ENCODE measurements around the gene INO80B.
"Not testable (repeated sequence)": the region's sequence is repeated elsewhere in the genome, so short reads cannot be mapped to it uniquely, and the experiment has no call there.

Gene INO80B

DNA sequence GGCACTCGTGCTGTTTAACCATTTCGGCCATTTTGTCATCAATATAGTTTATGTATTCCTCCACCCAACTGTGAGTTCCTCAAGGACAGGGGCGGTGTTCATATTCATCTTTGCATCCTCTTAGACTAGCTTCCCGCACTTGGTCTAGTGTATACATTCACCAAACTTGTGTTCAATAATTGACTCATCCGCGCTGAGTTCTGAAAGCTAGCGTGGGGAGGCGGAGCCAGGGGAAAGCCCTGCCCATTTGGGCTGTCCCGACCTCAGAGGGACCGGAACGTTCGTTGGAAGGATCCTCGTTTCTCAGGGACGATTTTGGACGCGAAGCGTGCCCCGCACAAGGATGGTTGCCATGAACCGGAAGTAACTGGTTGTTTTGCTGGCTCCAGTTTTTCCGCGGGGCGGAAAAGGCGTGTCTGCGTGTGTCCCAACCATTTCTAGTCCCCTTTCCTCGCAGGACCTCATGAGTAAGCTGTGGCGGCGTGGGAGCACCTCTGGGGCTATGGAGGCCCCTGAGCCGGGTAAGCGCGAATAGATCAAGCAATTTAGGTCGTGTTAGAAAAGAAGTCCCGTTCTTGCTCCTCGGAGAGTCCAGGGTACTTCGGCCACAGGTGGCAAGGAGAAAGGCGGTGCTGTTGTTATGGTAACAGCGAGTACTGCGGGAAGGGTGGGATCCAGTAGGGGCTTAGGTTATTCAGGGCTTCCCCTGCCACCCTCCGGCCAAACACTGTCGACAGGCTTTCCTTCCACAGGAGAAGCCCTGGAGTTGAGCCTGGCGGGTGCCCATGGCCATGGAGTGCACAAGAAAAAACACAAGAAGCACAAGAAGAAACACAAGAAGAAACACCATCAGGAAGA is at the start of gene INO80B:
Gene INO80B, plus strand, starts transcription at position 434 of the 858 bp plus-strand sequence. Its CDS starts 30 bp downstream, at position 464.
- peak; percentile 21 for DNase-seq

DNA sequence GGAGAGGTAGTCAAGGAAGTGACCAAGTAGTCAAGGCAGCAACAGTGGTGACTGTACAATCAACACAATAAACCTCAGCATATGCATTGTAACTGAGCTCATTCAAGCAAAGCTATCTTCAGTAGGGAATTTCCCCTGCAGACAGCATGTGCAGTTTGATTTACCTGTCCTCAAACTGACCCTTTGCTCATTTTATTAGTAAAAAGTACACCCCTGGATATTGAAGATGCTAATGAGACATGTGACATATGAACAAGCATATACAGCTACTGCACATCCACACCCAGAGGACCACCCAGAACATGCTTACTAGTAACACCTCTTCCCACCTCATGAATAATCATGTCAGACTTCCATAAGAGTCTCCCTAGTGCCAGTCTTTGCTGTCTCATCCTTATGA is 48.9 kb upstream of the INO80B start:
- DNase-seq: no peak

DNA sequence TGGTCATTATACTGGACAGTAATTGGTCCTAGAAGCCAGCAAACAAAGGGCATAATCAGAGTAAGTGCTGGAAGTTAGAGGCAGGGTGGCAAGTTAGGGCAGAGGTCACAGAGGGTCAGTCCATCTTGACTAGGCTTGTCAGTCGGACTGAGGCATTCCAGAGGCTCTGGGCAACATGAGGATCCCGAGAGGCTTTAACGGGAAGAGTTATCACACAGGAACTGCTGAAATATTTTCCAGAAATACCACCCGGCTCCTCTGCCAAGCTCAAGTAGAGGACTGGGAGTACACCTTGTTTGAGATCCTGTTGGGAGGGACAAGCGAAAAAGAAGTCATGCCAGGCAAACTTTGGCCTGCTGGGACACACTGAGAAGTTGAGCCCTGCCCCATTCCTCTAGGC is 47.2 kb upstream of the INO80B start:
- DNase-seq: no peak

DNA sequence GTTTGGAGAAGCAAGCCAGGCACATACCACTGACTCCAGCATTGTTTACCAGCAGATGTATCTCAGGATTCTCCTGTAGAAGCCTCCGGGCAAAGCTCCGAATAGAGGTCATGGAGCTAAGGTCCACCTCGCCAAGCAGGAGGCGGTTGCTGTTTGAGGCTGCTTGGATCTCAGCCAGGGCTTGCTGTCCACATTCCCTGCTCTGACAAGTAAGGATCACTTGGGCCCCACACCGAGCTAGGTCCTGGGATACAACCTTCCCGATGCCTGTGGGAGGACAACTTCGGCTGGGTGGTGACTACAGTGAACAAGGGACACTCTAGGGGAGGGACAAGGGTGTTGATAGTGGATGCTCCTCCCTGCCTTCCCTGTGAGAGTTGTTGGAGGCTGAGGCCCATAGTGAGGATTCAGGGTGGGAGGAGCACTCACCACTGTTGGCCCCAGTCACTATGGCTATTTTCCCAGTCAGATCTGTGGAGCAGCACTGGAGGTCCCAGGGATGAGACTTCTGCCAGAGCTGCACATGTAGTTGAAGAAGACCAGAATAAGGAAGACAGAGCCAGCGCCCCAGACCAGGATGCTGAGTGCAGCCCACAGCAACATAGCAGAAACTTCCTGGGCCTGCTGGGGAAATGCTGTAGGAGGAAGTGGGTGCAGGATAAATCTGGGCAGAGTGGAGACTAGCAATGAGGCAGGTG is 41.7 kb upstream of the INO80B start:
- DNase-seq: no peak

DNA sequence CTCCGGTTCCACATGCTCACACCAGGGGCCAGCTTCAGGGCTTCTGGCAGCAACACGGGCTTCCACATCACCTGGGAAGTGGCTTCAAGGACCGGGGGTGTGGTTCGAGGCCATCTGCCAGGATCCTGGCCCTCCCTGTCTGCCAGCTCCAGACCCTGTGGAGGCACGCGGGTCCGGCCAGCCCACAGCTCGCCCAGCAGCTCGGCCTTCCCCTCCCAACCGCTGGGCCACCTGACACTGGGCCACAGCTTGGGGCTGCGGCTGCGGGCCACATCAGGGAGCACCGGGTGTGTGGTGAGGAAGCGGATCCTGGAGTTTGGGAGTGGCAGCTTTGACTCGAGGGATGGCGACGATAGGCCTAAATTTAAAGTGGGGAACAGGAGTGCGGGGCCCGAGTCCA is 40.4 kb upstream of the INO80B start:
- DNase-seq: no peak

DNA sequence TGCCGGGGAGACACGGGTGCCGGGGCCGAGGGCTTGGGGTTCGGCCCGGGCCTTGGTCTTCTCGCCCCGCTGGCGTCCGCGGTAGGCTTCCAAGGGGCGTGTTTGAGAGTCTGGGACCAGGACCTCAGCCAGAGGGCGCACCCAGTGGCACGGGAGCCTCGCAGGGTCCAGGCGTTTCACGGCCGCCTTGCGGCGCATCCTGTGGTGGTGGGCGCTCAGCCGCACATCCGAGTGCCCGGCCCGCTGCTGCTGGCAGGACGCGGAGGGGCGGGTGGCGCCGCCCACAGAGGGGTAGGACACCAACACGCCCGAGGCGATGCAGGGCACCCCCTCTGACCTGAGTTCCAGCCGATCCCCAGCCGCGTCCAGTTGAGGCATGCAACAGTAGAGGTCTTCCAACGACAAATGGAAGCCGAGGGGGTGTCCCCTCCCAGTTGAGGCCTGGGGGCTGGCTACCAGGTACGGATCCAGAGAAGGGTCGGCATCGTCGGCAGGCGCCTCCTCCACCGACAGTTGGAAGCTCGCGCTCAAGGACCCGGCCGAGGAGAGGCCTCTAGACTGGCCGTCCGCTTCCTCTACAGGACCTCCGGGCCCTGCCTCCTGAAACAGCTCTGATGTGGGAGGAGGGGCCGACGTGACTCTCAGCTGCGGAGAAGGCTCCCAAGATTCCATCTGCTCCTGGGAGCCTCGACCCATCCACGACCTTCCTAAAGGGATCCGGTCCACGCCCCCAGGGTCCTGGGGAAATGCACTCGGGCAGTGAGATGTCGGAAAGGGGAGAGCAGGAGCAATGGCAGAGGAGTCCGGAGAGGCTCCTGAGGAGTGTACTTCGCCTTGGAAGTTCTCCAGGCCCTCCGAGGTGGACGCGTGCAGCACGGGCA is 39.8 kb upstream of the INO80B start:
- DNase-seq: no peak

DNA sequence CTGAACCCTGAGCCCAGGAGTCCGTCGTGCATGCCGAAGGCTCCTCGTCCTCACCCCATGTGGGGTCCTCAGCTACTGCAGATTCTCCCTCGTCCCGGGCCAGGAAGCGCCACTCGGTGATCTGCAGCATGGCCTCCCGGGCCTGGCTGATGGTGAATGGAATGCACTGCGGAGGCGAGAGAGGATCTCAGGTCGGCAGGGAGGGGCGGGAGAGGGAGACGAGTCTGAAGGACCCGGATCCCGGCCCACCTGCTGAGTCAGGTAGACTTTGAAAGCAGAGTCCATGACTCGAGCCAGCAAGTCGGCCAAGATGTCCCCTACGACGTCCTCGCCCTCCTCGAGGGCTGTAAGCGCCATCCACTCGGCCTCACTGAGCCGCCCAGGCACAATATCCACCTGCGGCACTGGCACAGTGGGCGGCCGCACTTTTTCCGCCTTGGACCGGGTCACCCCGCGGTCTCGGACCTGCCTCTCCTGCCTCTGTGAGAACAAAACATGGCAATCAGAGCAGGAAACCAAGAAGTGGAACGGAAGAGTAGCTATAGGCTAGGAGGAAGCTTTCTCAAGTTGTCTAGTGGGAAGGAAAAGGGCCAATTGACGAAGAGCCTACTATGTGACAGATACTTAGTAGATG is 39.0 kb upstream of the INO80B start:
- no peak for DNase-seq

DNA sequence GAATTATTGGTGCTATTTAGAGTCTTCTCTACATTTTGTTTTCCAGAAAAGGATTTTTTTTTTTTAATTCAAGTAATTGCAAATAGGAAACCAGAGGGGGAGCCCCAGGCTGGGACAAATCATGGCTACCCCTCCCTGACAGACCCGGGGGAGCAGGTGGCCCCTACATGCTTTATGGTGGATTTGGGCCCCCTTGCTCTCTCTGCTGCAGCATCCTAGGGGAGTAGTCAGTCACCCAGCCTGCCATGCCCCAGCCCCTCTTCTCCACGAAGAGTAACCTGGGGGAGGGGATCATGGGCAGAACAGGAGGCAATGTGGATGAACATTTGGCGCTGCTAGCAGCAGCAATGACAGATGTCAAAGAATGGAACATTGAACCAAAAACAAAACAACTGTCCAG is 38.1 kb upstream of the INO80B start:
- DNase-seq: no peak

DNA sequence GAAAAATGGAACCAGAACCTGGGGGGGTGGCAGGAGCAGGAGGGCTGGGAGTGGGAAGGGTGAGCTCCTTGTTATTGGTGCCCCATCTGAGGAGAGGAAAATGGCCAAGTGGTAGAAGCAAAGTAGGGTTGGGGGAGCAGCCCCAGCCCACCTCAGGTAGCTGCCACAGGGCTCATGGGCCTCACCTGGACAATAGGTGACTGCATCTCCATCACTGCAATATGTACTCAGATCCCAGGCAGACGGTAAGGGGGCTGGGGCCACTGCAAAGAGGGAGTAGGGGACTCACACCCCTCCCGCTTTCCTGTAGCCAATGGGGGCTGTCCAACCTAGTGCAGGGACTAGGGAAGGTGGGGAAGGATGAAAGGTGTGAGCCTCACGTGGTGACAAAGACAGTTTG is 37.7 kb upstream of the INO80B start:
- no peak for DNase-seq

DNA sequence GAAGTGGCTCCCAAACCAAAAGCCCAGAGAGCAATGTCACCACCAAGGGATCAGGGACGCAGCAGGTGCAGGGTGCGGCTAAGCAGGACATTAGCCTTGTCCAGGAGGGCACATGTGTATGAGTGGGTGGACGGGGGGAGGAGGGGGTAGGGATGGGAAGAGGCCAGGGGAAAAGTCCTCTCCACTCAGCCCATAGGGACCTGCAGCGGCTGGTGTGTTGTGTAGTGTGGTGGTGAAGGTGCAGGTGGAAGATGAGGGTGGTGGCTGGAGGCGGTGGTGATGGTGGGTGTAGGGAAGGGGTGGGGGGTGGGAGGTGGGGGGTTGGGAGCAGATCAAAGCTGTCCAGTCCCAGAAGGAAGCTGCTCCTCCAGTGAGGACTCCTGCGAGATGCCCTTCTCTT is 37.1 kb upstream of the INO80B start:
- DNase-seq: no peak

DNA sequence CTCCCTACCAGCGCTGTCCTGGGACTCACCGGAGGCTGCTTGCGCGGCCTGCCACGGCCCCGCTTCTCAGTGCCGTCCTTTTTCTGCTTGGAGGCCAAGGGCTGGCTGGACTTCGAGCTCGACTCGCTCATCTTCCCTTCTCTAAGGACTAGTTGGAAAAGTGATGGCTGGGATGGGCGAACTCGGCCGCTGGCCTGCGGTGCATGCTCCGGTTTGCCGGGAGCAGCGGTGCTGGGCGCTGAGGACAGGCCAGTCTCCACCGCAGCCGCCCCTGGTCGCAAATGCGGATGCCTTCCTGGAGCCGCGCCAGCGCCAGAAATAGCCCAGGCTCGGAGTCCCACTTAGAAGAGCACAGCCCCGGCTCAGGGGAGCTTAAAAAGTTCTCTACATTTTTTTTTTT is 36.6 kb upstream of the INO80B start:
- DNase-seq: no peak

DNA sequence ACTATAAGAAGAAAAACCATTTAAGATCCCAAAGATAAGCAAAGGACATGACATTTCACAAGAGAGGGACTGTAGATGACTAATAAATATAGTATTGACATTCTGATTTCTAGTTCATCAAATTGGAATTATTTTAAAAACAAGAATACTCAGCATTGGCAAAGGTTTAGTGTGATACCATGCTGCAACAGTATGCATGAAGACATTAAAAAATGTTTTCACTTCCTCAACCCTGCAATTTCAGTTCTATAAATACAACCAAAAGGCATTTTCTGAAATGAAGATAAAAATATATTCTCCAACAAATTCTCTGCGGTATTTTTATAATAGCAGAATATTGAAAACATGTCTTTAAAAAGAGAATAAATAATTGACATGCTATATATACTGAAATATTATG is 35.5 kb upstream of the INO80B start:
- DNase-seq: no peak

DNA sequence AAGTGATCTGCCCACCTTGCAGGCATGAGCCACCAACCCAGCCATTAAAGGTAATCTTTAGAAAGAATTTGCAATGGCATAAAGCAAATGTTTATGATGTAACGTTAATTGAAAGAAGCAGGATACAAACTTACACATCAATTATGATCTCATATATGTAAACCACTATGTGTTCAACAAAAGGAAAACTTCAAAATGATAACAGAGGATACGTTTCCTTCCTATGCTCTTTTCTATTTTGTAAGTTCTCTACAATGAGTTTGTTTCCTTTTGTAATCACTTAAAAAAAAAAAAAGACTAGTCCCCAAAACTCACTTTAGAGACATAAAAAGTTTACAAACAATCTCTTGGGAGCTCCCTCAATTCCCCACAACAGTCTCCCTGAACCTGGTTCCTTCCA is 34.9 kb upstream of the INO80B start:
- DNase-seq: no peak

DNA sequence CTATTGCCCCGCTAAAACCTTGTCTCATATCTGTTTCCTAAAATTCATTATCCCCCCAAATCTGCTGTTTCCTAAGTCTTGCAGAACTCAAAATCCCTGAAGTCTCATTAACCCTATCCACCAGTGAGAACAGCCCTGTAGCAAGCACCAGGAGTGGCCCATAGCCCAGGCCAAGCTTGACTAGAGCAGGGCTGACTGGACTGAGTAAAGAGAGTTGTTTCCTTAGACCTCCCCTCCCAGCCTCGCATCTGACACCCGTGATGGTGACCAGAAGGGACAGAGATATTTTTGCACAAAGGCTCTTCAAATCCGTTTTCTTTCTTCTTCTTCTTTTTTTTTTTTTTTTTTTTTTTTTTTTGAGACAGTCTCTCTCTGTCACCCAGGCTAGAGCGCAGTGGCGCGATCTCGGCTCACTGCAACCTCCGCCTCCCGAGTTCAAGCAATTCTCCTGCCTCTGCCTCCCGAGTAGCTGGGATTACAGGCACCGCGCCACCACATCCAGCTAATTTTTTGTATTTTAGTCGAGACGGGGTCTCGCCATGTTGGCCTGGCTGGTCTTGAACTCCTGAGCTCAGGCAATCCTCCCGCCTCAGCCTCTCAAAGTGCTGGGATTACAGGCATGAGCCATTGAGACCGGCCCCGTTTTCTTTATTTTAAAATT is 34.3 kb upstream of the INO80B start:
- DNase-seq: not testable (repeated sequence)

DNA sequence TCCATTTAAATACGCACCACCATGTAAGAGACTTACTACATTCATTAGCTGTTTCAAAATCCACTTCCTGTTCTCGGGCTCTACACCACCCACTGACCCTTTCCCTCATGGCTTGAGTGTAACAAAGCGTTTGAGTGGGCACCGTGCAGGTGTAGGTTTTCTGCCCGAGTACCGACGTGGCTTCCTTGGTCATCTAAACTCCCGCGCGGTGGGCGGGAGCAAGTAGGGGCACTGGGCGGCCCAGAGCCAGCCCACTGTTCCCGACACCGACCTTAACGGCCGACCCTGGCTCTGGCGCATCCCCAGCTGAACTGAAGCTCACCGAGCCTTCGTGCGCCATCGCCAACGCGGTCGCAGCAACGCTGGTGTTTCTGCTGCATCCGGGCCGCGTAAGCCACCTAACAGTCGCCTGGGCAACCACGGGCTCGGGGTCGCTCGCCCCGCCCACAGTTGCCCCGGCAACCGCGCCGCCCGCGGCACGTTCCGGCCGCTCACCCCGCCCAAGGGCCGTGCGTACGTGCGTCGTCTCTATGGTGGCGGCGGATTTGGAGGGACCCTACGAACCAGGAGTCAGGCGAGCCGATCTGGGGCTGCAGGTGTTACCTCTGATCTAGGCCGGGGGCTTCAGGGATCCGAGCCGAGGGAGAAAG is 33.5 kb upstream of the INO80B start, which contains the start of the genes C2orf81 and WDR54:
Gene C2orf81, minus strand, starts transcription at position 399 of the 650 bp plus-strand sequence. Its CDS starts 59 bp downstream, at position 340.
Gene WDR54, plus strand, starts transcription at position 510 of the 650 bp plus-strand sequence. CDS start 424 bp downstream, outside the sequence.
- DNase-seq: peak; percentile 48

DNA sequence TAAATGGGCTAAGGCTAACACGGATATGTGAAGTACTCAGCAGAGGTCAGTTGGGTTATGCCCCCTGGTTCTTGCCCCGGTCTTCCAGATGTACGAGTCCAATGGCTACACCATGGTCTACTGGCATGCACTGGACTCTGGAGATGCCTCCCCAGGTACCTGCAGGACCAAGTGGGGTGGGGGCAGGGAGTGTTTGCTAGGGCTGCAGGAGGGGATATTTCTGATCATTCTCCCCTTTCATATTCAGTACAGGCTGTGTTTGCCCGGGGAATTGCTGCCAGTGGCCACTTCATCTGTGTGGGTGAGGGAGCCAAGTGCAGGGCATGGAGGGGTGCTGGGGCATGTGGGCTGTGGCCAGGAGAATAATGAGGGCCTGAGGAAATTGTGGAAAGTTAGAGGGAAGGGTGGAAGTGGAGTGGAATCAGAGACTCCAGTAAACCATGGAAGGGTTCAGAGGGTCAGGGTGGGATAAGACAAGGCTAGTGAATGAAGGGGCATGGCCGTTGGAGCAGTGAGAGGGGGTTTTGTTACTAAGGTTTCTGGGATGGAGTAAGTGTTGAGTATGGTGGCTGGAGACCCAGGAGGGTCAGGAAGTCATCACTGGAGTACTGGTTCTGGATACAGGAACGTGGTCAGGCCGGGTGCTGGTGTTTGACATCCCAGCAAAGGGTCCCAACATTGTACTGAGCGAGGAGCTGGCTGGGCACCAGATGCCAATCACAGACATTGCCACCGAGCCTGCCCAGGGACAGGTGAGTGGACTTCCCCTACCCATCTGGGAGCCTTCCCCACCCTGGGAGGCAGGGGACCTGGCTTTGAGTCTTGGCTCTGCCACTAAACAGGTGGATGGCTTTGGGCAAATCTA is 31.4 kb upstream of the INO80B start:
- DNase-seq: no peak

DNA sequence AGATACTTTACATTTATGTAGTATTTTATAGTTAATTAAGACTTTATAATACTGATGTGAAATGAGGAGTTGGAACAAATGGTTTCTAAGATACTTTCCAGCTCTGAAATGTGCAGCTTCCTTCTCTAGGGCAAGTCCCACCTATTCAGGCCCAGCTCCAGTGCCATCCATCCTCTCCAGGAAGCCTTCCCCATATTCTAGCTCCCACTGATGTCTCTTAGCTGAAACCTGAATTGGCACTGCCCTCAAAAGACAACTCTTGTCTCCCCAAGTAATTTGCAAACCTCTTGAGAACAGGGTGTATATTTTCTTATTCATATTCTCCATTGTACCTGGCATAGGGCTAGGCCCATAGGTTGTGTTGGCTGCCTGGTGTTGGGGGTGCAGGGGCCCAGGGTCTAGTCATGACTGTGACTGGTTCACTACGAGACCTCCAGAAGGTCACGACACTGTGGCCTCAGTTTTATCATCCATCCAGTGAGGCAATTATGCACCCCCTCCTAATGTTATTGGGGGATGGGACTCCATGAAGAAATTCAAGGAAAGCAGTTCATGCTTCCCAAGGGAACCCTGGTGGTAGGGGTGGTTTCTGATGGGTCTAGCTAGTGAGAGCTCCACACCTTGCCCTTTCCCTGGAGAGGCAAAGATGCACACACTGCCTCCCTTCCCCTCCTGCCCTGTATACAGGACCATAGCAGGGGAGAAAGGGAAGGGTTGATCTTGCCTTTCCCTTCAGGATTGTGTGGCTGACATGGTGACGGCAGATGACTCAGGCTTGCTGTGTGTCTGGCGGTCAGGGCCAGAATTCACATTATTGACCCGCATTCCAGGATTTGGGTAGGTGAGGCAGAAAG is 30.5 kb upstream of the INO80B start:
- DNase-seq: no peak

DNA sequence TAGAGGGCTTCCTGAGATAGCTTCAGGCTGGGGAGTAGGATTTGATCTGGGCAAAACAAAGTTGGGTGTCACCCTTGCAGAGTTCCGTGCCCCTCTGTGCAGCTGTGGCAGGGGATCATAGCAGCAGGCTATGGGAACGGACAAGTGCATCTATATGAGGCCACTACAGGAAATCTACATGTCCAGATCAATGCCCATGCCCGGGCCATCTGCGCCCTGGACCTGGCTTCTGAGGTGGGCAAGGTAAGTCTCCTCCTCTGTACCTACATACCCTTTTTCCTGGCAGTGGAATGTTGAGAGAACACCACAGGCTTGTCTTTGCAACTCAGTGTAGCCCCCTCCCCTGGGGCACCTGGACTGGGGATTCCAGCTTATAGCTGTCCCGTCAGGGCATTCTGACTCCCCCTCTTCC is 29.9 kb upstream of the INO80B start:
- no peak for DNase-seq

DNA sequence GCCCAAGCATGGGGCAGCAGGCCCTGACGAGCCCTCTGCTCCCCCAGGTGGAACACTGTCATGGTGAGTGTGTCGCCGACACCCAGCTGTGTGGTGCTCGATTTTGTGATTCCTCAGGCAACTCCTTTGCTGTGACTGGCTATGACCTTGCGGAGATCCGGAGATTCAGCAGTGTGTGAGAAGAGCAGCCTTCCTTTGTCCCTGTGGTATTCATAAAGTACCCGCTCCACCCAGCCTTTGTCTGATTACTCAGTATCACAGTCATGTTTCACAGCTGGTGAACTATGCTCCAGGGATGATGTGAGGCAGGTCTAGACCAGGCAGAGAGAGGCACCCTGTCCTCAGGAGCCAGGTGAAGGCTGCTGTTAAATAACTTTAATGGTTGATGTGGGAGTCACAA is 29.4 kb upstream of the INO80B start:
- DNase-seq: no peak
